ENCODE results near the gene SHROOM2.
A peak's percentile ranks its signal among the peaks of the same experiment; 100 is the strongest.

The SHROOM2 gene

DNA sequence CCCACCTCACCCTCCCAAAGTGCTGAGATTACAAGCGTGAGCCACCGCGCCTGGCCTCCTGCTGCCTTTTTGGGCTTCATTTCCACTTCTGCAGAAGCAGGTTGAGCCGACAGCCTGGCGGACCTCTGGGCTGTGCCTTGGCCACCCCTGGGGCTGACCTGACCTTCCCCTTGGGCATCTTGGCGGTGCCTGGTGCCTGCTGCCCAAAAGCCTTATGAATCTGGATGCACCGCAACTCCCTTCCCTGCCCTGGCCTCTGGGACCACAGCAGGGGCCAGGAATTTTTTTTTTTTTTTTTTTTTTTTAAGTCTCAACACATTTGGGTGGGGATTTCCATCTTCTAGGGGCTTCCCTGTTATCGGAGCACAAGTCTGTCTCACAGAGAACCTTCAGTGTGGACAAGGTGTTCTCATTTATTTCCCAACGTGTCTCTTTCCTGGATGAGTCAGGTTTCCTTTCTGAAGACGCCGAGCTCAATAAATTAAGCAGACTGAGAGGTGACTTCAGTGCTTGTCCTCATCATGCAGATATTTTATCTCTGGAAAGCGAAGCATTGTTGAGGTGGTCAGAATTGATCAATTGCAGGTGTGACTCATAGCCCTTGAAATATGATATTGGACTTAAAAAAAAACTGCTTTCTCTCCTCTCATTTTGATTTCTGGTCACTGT, 79.7 kb downstream of the SHROOM2 start:
- DNase-seq (ENCODE audit: low read depth), result peak; percentile 56

DNA sequence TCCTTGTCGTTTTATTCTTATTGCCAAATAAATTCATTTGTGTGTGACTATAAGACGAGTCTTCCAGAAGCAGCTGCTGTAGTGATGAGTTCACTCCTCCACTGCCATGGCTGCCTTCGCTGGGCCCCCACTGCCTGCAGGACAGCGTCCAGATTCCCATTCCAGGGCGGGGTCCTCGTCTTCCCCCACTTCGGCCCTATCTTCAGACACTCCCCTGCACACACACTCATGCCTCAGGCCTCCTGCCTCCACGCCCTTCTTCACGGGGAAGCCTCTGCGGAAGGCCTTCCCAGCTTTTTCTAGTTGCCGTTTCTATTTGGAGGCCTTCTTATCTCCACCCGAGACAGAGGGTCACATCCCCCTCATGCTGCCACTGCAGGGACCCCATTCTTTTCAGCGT, 80.4 kb downstream of the SHROOM2 start:
- DNase-seq (ENCODE audit: low read depth), result no peak

DNA sequence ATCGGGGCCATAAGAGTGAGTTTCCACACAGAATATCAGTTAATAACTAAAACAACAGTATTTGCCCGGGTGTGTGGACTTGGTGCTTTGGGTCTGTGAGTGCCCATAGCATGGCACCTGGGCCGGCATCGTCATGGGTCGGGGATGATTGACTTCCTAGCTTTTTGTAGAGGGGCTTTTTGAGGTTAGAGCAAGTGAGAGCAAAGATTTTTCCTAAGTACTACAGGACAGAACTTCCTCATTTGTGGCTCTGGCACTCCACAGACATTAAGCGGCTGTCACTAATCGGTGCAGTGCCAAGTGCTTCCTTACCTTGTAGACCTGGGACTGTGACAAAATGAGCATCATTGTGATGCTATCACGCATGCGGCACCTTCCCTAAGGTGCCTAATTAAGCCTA, 81.0 kb downstream of the SHROOM2 start:
- no peak for DNase-seq (ENCODE audit: low read depth)

DNA sequence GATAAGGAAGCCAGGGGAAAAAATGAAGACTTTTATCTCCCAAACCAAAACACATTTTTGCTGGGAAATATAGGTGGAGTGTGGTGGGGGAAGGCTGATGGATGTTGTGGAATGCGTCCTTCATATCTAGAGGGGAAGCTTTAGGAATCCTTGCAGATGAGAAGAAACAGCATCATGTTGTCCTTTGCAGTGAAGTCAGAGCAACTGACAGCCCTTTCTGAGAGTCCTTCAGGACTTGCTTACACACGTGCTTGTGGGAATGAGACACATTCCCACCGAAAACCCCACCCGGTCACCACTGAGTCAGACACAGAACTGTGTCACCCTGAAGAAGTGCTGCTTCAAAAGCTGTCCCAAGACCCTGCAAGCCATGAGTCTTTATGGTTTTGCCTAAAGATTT, 81.5 kb downstream of the SHROOM2 start:
- no peak for DNase-seq (ENCODE audit: low read depth)

DNA sequence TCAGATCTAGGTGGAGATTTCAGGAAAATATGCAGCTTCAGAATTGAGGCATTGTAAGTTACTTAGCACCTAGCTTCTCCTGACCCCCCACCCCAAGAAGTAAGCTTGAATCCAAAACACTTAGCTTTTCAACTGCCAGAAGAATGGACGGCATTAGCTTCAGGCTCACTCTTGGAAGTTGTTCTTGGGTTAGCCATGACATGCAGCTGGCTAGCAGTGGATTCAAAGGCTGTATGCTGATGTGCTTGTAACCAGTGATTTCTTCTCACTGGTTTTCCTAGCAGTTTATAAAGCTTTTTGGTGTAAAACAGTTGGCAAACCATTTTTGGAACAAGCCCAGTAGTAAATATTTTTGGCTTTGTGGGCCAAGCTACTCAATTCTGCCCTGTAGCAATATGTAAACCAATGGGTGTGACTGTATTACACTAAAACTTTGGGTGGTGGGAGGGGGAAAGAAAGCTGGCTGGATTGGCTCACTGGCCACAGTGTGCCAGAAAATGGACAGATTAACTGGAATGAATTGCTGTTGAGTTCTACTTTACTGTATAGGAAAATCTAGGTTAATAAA, 85.6 kb downstream of the SHROOM2 start:
- no peak for DNase-seq (ENCODE audit: low read depth)

DNA sequence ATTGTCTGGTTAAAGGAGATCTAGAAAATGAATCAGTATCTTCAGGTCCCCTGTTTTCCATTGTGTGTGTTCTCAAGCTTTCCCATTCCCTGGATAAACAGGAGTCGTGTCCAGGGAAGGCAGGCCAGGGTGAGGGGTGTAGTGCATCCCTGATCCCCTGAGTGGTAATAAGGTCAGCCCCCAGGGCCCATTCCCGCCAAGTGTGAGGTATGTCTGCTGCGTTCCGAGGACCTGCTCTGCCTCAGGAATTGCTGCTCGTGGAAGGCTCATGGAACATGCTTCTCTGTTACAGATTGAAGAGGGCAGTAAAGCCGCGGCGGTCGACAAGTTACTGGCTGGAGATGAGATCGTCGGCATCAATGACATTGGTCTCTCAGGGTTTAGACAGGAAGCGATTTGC, 87.1 kb downstream of the SHROOM2 start:
- DNase-seq (ENCODE audit: low read depth), result no peak

DNA sequence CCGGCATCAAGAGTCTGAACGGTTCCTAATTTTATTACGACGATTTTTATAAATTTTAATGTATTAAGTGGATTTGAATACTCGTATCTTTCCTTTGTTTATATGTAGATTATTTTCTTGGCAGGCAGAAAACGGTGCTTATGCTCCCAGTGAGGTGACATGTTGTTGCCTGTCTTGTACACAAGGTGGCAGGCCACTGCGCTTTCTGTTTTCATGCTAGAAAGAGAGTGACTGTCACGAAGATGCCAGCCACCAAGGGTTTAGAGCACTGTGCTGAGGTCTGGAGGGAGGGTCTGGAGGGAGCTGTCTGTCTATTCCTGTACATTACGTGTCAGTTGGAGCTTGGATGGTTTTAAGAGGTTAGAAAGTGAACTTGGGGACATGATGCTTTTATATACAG, 87.7 kb downstream of the SHROOM2 start:
- no peak for DNase-seq (ENCODE audit: low read depth)

DNA sequence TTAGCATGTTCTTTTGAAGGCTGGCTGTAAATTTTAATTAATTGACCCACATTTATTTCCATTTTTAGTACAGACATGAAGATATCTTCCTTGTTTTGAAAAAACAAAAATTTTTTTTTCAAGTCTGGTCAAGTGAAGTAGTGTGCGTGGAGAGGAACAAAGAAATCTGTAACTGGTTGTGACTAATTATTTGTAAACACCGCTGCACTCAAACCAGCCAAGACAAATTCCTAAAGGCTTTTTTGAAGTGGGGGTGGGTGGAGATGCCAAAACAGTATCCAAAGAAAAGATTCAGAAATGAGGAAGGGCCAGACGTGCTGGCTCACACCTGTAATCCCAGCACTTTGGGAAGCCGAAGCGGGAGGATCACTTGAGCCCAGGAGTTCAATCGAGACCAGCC, 88.3 kb downstream of the SHROOM2 start:
- no peak for DNase-seq (ENCODE audit: low read depth)

DNA sequence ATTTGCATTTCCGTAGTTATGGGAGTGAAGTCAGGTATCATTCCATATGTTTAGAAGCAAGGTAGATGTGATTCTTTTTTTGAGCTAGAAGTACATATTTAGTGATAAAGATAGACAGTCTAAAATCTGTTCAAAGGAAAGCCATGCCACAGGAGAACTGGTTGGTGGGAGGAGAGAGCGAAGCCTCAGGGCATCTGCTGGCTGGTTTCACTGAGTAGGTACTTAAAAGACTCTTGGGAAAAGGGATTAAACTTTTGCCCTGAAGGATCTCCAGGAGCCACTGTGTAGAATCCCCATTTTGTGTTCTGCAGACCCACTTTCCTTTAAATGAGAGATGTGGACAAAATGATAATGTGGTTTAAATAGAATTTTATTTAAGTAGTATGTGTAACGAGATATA, 89.6 kb downstream of the SHROOM2 start:
- no peak for DNase-seq (ENCODE audit: low read depth)

DNA sequence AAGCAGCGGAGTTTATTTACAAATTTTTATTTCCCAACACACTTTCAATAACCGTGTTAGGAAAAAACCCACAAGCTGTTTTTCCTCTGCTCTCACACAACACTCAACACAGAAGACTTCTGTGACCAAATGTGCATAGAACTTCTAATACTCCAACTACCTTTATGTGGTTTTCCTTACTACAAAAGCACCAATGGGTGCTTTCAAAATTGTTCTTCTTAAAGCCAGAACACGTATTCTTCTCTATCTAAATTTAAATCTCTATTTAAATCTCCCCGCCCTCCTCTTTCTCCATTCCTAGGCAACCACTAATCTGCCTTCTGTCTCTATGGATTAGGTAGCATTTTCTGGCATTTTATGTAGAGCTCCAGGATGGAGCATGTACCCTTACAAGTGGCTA, 90.0 kb downstream of the SHROOM2 start:
- no peak for DNase-seq (ENCODE audit: low read depth)

DNA sequence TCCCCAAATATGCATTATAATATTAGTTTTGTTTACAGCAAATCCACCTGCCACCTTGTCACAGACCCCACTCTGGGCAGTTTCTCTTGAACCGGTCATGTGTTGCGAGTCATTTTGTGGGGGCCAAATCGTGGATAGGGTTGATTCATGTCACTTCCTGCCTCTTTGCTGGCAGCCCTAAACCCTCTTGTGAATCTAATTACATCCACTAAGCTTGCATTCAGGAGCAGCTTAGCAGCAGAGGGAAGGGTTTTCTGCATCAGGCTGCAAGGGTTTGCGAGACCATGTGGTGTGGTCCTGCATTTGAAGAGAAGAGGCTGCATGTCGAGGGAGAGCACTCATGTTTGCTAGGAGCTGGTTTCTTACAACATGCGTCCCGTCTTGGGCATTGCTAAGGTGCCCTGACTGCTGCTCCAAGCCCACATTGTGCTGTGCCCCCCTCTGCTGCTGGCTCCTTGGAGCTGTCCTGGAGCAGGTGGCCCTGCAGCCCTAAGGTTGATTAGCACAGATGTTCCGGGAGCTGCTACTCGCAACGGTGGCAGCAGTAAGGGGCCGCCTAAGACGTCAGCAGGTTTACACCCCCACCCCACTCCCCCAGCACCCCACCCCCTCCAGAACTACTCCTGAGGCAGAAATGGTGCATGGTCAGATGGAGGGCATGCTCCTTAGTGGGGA, 92.1 kb downstream of the SHROOM2 start:
- no peak for DNase-seq (ENCODE audit: low read depth)

DNA sequence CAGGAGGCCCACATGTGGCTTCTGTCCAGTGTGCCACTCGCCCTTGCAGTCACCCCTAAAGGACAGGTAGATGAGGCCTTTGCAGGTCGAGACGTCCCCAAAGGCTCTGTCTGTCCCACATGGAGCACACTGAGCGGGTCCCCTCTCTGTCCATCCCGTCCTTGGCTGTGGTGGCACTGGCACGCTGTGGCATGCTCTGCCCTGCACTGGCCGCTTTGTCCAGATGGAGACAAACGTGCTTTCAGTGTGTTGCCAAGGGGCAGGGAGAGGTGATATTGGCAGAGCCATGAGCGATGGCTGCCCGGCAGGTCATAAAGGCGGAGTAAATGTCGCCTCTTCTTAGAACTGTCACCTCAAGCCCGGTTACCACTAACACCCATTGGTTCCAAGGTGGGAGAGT, 94.0 kb downstream of the SHROOM2 start:
- DNase-seq (ENCODE audit: low read depth), result no peak

DNA sequence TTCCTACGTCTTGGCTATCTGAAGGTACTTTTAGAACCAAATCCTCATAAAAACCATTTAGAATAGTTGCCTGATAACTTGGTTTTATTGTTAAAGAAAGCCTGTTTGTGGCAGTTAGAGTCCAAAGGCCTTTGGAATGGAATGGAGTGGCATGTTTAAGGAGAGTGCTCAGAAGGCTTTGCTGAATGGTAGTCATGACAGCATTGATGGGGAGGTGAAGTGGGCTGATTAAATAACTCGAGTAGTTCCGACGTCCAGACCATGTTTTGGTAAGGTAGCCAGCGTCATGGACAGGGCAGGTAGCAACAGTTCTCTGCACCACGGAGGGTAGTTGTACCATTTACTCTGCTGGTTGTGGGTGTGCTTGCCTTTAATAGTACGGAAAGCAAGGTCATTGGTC, 94.6 kb downstream of the SHROOM2 start:
- no peak for DNase-seq (ENCODE audit: low read depth)

DNA sequence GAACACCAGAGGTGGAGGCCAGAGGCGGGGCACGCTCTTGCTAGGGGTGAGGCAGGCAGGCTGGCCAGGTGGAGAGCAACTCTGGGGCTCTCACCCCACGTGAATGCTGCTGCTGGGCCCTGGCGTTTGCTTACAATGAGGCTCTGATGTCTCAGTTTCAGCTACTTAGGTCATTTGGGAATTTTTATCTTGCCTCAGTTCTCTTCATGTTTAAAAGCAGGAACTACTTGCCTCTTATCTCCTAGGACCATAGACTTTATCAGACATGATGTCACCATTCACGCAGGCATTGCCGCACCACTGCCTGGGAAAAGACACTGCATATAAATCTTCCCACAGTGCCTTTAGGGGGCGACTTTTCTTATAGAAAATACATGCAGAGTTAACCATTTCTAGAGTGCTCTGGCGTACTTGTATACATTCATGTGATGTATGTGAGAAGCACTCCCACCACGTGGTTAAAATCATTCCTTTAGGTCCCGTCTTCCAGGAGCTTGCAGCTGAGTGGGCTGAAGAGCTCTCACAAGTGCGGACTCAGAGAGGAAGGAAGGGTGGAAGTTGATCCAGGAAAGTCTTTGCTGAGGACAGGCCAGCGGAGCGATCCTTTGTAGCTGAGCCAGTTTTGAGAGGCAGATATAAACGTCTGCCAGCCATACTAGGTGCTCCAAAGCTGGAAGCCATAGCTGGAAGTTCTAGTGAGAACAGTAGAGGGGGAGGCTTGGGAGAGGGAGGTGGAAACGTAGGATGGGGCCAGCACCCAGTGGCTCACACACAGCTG, 96.6 kb downstream of the SHROOM2 start:
- peak; percentile 35 for DNase-seq (ENCODE audit: low read depth)

DNA sequence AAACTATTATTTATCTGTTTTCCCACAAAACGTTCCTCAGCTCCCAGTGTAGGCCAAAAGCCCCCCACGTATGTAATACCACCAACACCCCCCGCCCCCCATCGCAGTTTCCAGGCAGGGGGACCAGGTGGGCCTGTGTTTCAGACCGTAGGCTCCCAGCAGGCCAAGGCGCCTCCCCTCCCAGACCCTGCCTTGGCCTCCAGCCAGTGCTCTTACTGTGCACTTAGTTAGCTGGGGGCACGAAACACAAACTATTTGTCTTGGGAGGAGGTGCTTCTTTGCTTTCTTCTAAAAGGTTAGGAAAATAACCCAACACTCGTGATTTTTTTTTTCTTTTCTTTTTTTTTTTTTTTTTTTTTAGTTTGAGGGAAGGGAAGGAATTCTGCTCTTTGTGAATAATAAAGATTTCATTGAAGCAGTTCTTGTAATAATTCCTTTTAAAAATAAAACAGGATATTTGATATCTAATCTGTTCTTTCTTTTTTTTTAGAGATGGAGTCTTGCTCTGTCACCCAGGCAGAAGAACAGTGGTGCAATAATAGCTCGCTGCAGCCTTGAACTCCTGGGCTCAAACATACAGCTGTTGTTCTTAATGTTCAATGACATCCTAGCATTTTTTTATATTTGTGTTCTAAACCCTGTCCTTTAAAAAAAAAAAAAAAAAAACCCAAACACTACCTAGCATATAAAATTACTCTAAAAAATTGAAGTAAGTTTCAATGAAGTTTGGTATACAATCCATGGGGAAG, 98.0 kb downstream of the SHROOM2 start:
- DNase-seq (ENCODE audit: low read depth), result no peak

DNA sequence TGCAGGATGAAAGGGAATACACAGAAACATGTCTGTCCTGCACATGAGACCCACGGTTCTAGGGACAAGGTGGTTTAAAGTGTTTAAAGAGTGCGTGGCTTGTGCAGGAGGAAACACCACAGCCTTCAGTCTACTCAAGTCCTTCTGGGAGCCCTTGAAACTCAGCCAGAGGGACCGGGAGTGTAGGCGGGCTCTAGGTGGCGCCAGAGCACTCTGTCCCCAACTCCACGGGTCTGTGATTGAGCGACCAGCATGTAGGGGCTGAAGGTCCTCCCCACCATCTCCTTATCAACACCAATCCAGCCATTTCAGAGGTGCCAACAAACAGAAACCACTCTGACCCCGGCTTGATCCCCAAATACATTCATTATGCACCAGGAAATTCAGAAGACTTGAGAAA, 98.9 kb downstream of the SHROOM2 start:
- DNase-seq (ENCODE audit: low read depth), result peak; percentile 69

DNA sequence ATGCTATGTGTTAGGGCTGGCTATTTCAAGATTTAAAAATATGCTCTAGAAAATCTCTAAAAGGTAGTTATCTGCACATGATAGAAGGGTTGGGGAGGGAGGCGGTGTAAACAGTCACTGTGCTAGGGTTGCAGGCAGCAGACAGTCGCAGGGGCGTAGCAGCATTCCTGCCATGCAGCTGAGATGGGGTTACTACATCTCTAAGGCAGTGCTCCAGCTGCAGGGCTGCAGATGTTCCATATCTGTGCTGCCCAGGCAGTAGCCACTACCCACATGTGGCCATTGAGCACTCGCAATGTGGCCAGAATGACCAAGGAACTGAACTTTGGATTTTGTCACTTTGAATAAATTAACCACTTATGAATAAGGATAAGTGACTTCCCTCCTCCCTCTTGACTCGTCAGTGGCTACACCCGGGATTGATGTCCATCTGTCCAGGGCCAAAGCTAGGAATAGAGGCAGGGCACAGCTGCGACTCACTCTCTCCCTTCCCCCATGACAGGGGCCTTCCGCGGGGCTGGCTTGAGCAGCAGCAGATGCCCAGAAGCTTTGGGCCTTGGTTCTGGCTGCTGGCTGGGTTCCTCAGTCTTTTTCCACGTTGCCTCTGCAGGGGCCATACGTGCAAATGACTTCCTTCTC, 101.5 kb downstream of the SHROOM2 start:
- no peak for DNase-seq (ENCODE audit: low read depth)

DNA sequence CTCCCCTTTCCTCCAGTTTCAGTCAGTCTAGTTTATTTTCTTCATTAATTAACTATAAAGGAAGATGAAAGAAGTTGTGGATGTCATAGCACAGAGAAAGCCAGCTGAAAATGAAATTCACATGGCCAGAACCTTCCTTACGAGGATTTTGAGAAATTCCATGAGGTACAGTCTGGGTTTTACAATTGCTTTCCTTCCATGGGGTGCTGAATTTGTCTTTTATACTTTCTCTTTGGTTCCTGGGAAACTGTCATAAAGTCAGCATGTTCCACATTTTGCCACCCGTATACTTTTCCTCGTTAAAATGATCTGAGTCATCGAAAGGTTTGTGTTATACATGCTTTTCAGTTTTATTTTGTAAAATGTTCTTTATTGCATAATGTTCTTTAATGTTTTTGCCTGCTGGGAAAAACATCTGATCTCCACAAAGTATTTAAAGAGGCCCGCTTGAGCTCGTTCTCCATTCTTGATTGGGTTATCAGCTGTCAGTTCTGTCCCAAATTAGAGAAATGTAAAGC, 102.8 kb downstream of the SHROOM2 start:
- no peak for DNase-seq (ENCODE audit: low read depth)

DNA sequence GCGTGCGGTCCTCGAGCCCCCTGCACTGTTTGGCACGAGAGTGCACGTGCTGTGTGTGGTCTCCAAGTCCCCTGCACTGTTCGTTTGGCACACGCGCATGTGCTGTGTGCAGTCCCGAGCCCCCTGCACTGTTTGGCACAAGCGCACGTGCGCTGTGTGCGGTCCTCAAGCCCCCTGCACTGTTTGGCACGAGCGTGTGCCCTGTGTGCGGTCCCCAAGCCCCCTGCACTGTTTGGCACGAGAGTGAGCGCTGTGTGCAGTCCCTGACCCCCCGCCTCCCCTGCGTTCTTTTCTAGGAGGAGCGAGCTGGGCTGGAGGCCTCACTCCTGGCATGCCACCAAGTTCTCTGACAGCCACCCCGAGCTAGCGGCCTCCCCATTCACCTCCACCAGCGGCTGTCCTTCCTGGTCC, 104.5 kb downstream of the SHROOM2 start:
- no peak for DNase-seq (ENCODE audit: low read depth)

DNA sequence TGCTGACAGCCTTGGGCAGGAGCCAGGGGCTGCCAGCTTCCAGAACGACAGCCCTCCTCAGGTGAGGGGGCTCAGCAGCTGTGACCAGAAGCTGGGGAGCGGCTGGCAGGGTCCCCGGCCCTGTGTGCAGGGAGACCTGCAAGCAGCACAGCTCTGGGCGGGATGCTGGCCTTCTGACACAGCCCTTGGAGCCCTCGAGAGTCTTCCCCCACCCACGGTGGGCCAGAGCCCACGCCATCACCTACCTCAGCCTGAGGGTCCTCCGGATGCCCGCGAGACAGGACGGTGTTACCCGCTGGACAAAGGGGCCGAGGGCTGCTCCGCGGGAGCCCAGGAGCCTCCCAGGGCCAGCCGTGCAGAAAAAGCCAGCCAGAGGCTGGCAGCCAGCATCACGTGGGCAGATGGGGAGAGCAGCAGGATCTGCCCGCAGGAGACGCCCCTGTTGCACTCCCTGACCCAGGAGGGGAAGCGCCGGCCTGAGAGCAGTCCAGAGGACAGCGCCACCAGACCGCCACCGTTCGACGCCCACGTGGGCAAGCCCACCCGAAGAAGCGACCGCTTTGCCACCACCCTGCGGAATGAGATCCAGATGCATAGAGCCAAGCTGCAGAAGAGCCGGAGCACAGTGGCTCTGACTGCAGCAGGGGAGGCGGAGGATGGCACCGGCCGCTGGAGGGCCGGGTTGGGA, 109.1 kb downstream of the SHROOM2 start:
- no peak for DNase-seq (ENCODE audit: low read depth)

DNA sequence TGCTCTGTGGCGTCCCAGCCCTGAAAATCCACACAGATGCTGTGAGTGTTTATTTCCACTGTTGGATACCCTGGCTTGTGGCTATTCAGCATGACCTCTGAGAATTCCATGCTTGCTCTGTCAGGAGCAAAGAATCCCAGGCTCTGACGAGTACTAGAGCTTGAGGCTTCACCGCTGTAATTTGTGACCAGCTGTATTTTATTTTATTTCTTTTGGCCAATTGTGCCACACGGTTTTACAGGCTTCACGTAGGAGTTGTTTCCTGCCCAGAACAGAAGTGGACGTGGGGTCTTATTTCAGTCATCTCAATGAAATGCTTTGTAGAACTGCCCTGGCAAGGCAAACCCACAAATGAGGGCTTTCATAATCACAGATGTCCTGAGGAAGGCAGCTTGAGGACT, 111.5 kb downstream of the SHROOM2 start:
- peak; percentile 87 for DNase-seq (ENCODE audit: low read depth)

All from iris pigment epithelial cell (primary cell).